K562 (cell line): ENCODE results near the gene ADORA1. TPM values are rescaled to one million over a fixed set of nuclear protein-coding genes. Genes with fewer than 3 reads are reported as not detected.

Experiments used
- ATAC-seq: fragments of 200-7000 bp; cut with Tn5 transposase; 3 replicates; pipeline ENCODE4 v1.9.1; 2020; ENCODE audit warnings: moderate library complexity
- BruUV-seq: library from RNA; stranded (reverse); fragments of 400-500 nt; replicated peaks from 2 replicates; lab custom pipeline; 2021; lab: Mats Ljungman, UMichigan
- CTCF ChIA-PET: fragments of 300-600 bp; formaldehyde crosslinking; extraction: SDS; loops from one replicate; lab custom pipeline; 2021; ENCODE audit warnings: low intra/inter-chr PET ratio; lab: Yijun Ruan, JAX
- POLR2A ChIA-PET: fragments of 300-600, 350-650 bp; sonication (Branson Sonifier 250); formaldehyde crosslinking; extraction: SDS; loops from one replicate; lab custom pipeline; 2021; ENCODE audit warnings: antibody characterized with exemption, inconsistent platforms; lab: Yijun Ruan, JAX
- DNase-seq, 4 experiments: peaks; one replicate each; pipeline versions ENCODE4 v3.0.0 to v3.0.0-alpha.2; 2011 to 2018; ENCODE audit warnings: low spot score in 3 of 4, mixed read lengths in 3 of 4; ENCODE audit errors: extremely low read depth in 1 of 4
- FAIRE-seq: peaks from 2 replicates; lab custom pipeline; 2011; peaks lifted over from hg19 to GRCh38; lab: Jason Lieb, UNC
- H2AFZ ChIP-seq: 2 replicates; pipeline ENCODE4 v1.6.0; 2011; ENCODE audit warnings: low read depth, low read length, control low read depth, inconsistent platforms
- H3K27ac ChIP-seq: fragments of 200-600 bp; 3 replicates; pipeline ENCODE4 v1.8.0; 2011; ENCODE audit warnings: low read depth, mild to moderate bottlenecking, control low read depth, inconsistent platforms, low read length, moderate library complexity, mixed read lengths; ENCODE audit errors: extremely low read depth
- H3K27me3 ChIP-seq, 2 experiments: fragments of 300-600 bp in 1 of 2; 2 replicates in 1 of 2; 3 replicates in 1 of 2; pipeline versions ENCODE4 v1.6.0 to v1.8.0; 2011; ENCODE audit warnings: inconsistent platforms in 2 of 2, low read length in 2 of 2, mild to moderate bottlenecking in 1 of 2, mixed read lengths in 1 of 2, moderate library complexity in 1 of 2; ENCODE audit not compliant: control insufficient read depth in 2 of 2, insufficient read depth in 2 of 2
- H3K36me3 ChIP-seq: fragments of 300-600 bp; 3 replicates; pipeline ENCODE4 v1.8.0; 2011; ENCODE audit warnings: mild to moderate bottlenecking, low read length, inconsistent platforms; ENCODE audit not compliant: control insufficient read depth, insufficient read depth
- H3K4me1 ChIP-seq, 2 experiments: fragments of 200-600 bp in 1 of 2; replicated peaks in 1 of 2; 2 replicates in 1 of 2; 3 replicates in 1 of 2; pipeline versions ENCODE4 v1.5.1 to v1.8.0; 2011; ENCODE audit warnings: inconsistent platforms in 2 of 2, low read length in 2 of 2, mild to moderate bottlenecking in 1 of 2, mixed read lengths in 1 of 2, moderate library complexity in 1 of 2; ENCODE audit not compliant: control insufficient read depth in 2 of 2, insufficient read depth in 2 of 2
- H3K4me2 ChIP-seq: 2 replicates; pipeline ENCODE4 v1.6.1; 2011; ENCODE audit warnings: low read length, control low read depth, inconsistent platforms, mixed read lengths; ENCODE audit not compliant: insufficient read depth
- H3K4me3 ChIP-seq: fragments of 200-600 bp; sonication (generic), shearing (Covaris generic); 2 replicates; pipeline ENCODE4 v1.5.1; 2016; ENCODE audit warnings: control low read depth, inconsistent platforms
- H3K79me2 ChIP-seq: fragments of 200-600 bp; 3 replicates; pipeline ENCODE4 v1.8.0; 2011; ENCODE audit warnings: low read length, inconsistent platforms; ENCODE audit not compliant: control insufficient read depth, insufficient read depth
- H3K9ac ChIP-seq, 2 experiments: 2 replicates each; pipeline versions ENCODE4 v1.6.0 to v1.6.1; 2011; ENCODE audit warnings: low read depth in 2 of 2, low read length in 2 of 2, control low read depth in 1 of 2, inconsistent platforms in 1 of 2, mild to moderate bottlenecking in 1 of 2, mixed read lengths in 1 of 2; ENCODE audit not compliant: insufficient read depth in 1 of 2
- H3K9me1 ChIP-seq: one replicate; pipeline ENCODE4 v1.6.0; 2011; ENCODE audit warnings: inconsistent platforms, mild to moderate bottlenecking, low read length, moderate library complexity; ENCODE audit not compliant: control insufficient read depth, insufficient read depth
- H3K9me3 ChIP-seq: replicated peaks from 2 replicates; pipeline ENCODE4 v1.5.1; 2011; ENCODE audit warnings: low read depth, low read length, inconsistent platforms; ENCODE audit not compliant: control insufficient read depth, insufficient read depth
- H4K20me1 ChIP-seq: replicated peaks from 2 replicates; pipeline ENCODE4 v1.6.1; 2011; ENCODE audit warnings: low read length, inconsistent platforms, mixed read lengths; ENCODE audit not compliant: control insufficient read depth, insufficient read depth
- ASH1L ChIP-seq: fragments of 450-650 bp; IDR thresholded peaks from 2 replicates; pipeline ENCODE4 v1.6.1; 2018; ENCODE audit warnings: borderline replicate concordance, mild to moderate bottlenecking, low read depth; ENCODE audit not compliant: partially characterized antibody
- ELK3 ChIP-seq: fragments of 450-650 bp; formaldehyde crosslinking; IDR thresholded peaks from 2 replicates; pipeline ENCODE4 v1.4.0; 2020; ENCODE audit warnings: mild to moderate bottlenecking
- FOXK1 ChIP-seq: sonication (generic); formaldehyde crosslinking; IDR thresholded peaks from 2 replicates; pipeline ENCODE4 v1.8.0; 2022; ENCODE audit warnings: missing genetic modification reagents, mild to moderate bottlenecking, borderline replicate concordance
- FOXP1 ChIP-seq: sonication (generic); formaldehyde crosslinking; IDR thresholded peaks from 2 replicates; pipeline ENCODE4 v1.8.0; 2022; ENCODE audit warnings: mild to moderate bottlenecking, missing genetic modification reagents
- GTF2E2 ChIP-seq: fragments of 200-800 bp; sonication (Bioruptor generic); IDR thresholded peaks from 2 replicates; pipeline ENCODE4 v1.6.1; 2016; ENCODE audit warnings: missing genetic modification characterization, missing compliant biosample characterization
- PURB ChIP-seq: sonication (generic); formaldehyde crosslinking; IDR thresholded peaks from 2 replicates; pipeline ENCODE4 v1.9.0; 2021; ENCODE audit warnings: low read depth, mild to moderate bottlenecking, missing genetic modification reagents
- RBM17 ChIP-seq: fragments of 200-400 bp; formaldehyde crosslinking; IDR thresholded peaks from 2 replicates; pipeline ENCODE4 v1.6.1; 2017; ENCODE audit warnings: low read depth, mild to moderate bottlenecking, low read length, borderline replicate concordance
- SMAD4 ChIP-seq: fragments of 250-450 bp; sonication (Bioruptor Pico); conservative IDR thresholded peaks from 2 replicates; pipeline ENCODE4 v1.8.0; 2021; ENCODE audit warnings: inconsistent platforms, mild to moderate bottlenecking, moderate library complexity
- ZC3H4 ChIP-seq: sonication (generic); formaldehyde crosslinking; IDR thresholded peaks from 2 replicates; pipeline ENCODE4 v1.9.0; 2021; ENCODE audit warnings: missing genetic modification reagents, borderline replicate concordance
- ZNF584 ChIP-seq: fragments of 200-800 bp; sonication (Bioruptor generic); IDR thresholded peaks from 2 replicates; pipeline ENCODE4 v1.6.1; 2016; ENCODE audit warnings: low read depth, mild to moderate bottlenecking, missing genetic modification characterization, missing compliant biosample characterization
- WGBS: fragments of 100-300 bp; shearing (Covaris generic); methylation state at CpG from one replicate; pipeline ENCODE4 v1.1.6; 2016; ENCODE audit warnings: low coverage, mixed read lengths; ENCODE audit not compliant: insufficient coverage; ENCODE audit errors: missing lambda C conversion rate; 5-methylcytosine and 5-hydroxymethylcytosine counted together
- in situ Hi-C: fragments of 300-500 bp; cut with MboI; formaldehyde crosslinking; loops from 4 replicates; pipeline ENCODE4 v1.15.0; 2018; ENCODE audit warnings: inconsistent platforms, mixed read lengths
- intact Hi-C: fragments of 100-400 bp; cut with micrococcal nuclease; formaldehyde crosslinking; loops from 2 replicates; pipeline ENCODE4 v1.14.2; 2022
- polyA plus RNA-seq, 8 experiments: library from polyadenylated mRNA; depleted of rRNA in 4 of 8; stranded (reverse) in 5 of 8; unstranded in 3 of 8; fragments of >200 nt; fragmentation: Nextera tagmentation in 2 of 8; fragmentation: Illumina TruSeq in 1 of 8; extraction: Ambion mirVana in 2 of 8; extraction: Trizol in 1 of 8; gene quantifications; 2 replicates each; pipeline versions ENCODE4 v1.2.1 to v1.2.3, GENCODE V29; 2011 to 2014; ENCODE audit warnings: inconsistent platforms in 1 of 8, missing spikeins in 1 of 8
- total RNA-seq, 7 experiments: library from RNA; depleted of rRNA in 6 of 7; stranded (reverse); fragments of >200 nt in 6 of 7; fragmentation: Illumina TruSeq in 2 of 7; extraction: Trizol in 2 of 7; gene quantifications; 2 replicates each; pipeline versions ENCODE4 v1.2.1 to v1.2.3, GENCODE V29; 2011 to 2021; ENCODE audit warnings: low replicate concordance in 1 of 7
- TF ChIP-seq, protein P1 (sequence below): fragments of 250-450 bp; sonication (Bioruptor Pico); IDR thresholded peaks from 2 replicates; pipeline ENCODE4 v1.5.1; 2021; ENCODE audit warnings: mild to moderate bottlenecking
- TF ChIP-seq, protein P2 (sequence below): fragments of 450-650 bp; conservative IDR thresholded peaks from 2 replicates; pipeline ENCODE4 v1.6.1; 2016; ENCODE audit warnings: missing genetic modification characterization, low read depth, mild to moderate bottlenecking, missing compliant biosample characterization, moderate library complexity

The ADORA1 gene
- total and polyA plus RNA-seq, 9 of the 15 experiments (the other 6 are each of a cell fraction or from before 2014, with no cell fraction given), result not detected

GRCh38 chr1:203181586-203182386, 54.3 kb downstream of the ADORA1 start:
- H2AFZ ChIP-seq, result no peak overlapping the region
- H4K20me1 ChIP-seq, result peaks cover 19% of the 10 kb centered on the region
- no peak overlapping the region for H3K9ac ChIP-seq
- no peaks in the 10 kb centered on the region for H3K9me3 ChIP-seq
- H3K4me1 ChIP-seq, result no peaks in the 10 kb centered on the region
- no peaks in the 10 kb centered on the region for H3K36me3 ChIP-seq
- BruUV-seq, result no TSS peak
- no peak for DNase-seq
- POLR2A ChIA-PET, result interaction anchor here (1.3 to 1.4 kb wide), 2 partner anchors 9 to 14 kb away, joined by 4 to 6 read pairs; no protein-coding TSS in a partner anchor
- in situ Hi-C loops, result no loop called here
- CTCF ChIA-PET, result no interaction called here
- TF ChIP-seq GTF2E2 (tag) (no peak), PURB (CRISPR knock-in tag) (no peak), ZNF584 (CRISPR knock-in tag) (no peak), RBM17 (no peak), ELK3 (no peak), ZC3H4 (CRISPR knock-in tag) (no peak), SMAD4 (CRISPR knock-in tag) (no peak), FOXK1 (CRISPR knock-in tag) (no peak), ASH1L (no peak), FOXP1 (no peak)
- TF ChIP-seq, protein P1, sequence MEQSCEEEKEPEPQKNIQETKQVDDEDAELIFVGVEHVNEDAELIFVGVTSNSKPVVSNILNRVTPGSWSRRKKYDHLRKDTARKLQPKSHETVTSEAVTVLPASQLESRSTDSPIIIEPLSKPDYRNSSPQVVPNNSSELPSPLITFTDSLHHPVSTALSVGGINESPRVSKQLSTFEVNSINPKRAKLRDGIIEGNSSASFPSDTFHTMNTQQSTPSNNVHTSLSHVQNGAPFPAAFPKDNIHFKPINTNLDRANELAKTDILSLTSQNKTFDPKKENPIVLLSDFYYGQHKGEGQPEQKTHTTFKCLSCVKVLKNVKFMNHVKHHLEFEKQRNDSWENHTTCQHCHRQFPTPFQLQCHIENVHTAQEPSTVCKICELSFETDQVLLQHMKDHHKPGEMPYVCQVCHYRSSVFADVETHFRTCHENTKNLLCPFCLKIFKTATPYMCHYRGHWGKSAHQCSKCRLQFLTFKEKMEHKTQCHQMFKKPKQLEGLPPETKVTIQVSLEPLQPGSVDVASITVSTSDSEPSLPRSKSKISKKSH (CRISPR knock-in tag), result no peak
- TF ChIP-seq, protein P2, sequence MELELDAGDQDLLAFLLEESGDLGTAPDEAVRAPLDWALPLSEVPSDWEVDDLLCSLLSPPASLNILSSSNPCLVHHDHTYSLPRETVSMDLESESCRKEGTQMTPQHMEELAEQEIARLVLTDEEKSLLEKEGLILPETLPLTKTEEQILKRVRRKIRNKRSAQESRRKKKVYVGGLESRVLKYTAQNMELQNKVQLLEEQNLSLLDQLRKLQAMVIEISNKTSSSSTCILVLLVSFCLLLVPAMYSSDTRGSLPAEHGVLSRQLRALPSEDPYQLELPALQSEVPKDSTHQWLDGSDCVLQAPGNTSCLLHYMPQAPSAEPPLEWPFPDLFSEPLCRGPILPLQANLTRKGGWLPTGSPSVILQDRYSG (tag), result no peak
- WGBS, result under 1% methylated on average over 10 of the region's 10 CpGs
- no peak overlapping the region for H3K27ac ChIP-seq
- peaks cover 25 to 85% of the 10 kb centered on the region in 2 experiments for H3K27me3 ChIP-seq
- ATAC-seq, result no peak
- intact Hi-C loops, result no loop called here
- FAIRE-seq, result no peak
- H3K4me2 ChIP-seq, result no peak overlapping the region
- H3K4me3 ChIP-seq, result no peak overlapping the region
- H3K79me2 ChIP-seq, result no peaks in the 10 kb centered on the region
- H3K9me1 ChIP-seq, result no peaks in the 10 kb centered on the region
